ENCODE measurements around the gene GM2A.

The GM2A gene

GRCh38 chr5:151248651-151249050 is 4.3 kb upstream of the GM2A start:
- TF ChIP-seq CTCF (IDR thresholded peaks at IDR 0.05): no peak
- Histone ChIP-seq H3K27ac (no peak overlapping the region), H3K36me3 (no peaks in the 10 kb centered on the region), H3K27me3 (no peaks in the 10 kb centered on the region), H3K4me3 (no peak overlapping the region), H3K9me3 (no peaks in the 10 kb centered on the region), H3K4me1 (peaks cover 0 to 11% (median 2%) of the 10 kb centered on the region in 4 donors)
- intact Hi-C loops (cut with DNase I; ENCODE audit: low total_unique reads): no loop called here
- no peak for DNase-seq

- Histone ChIP-seq H3K4me3 (no peak overlapping the region), H3K4me1 (peaks cover 0 to 17% (median 8%) of the 10 kb centered on the region in 4 donors), H3K27me3 (no peaks in the 10 kb centered on the region), H3K36me3 (no peaks in the 10 kb centered on the region), H3K9me3 (no peaks in the 10 kb centered on the region), H3K27ac (no peak overlapping the region)
- TF ChIP-seq CTCF (IDR thresholded peaks at IDR 0.05): no peak
- intact Hi-C loops (cut with DNase I; ENCODE audit: low total_unique reads): no loop called here
- DNase-seq: no peak
Measured at GRCh38 chr5:151249281-151249680, 3.7 kb upstream of the GM2A start.

DNA sequence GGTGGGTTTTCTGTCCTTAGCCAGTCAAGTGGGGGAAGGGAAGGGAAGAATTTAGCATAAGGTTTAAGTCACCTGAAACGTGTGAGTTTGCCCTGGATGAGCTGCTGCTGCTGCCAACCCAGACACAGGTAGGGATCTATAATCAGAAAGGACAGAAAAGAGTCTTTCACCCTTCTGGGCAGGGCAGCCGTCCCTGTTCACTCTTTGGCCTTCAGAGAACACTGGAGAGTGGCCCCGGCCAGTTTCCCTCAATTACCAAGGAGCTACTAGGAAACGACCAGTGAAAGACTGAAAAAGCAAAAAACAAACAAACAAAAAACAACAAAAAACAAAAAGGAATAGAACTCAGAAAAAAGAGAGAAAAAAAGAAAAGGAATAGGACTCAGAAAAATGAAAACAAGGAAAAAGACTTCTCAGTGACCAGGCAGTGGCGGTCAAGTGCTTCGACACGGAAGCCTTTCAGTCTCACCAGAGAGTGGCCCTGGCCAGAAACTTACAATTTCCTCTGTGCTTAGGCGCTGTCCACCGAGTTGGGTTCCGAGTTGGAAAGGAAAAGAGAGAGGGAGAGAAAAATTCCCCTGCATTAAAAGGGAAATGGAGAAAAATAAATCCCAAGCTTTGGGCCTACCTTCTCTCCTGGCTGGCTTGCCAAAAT is 2.5 kb upstream of the GM2A start:
- Histone ChIP-seq H3K36me3 (no peaks in the 10 kb centered on the region), H3K27ac (no peak overlapping the region), H3K4me3 (no peak overlapping the region), H3K4me1 (peaks cover 0 to 23% (median 13%) of the 10 kb centered on the region in 4 donors), H3K9me3 (no peaks in the 10 kb centered on the region), H3K27me3 (no peaks in the 10 kb centered on the region)
- TF ChIP-seq CTCF (IDR thresholded peaks at IDR 0.05): no peak
- intact Hi-C loops (cut with DNase I; ENCODE audit: low total_unique reads): no loop called here
- DNase-seq: no peak

DNA sequence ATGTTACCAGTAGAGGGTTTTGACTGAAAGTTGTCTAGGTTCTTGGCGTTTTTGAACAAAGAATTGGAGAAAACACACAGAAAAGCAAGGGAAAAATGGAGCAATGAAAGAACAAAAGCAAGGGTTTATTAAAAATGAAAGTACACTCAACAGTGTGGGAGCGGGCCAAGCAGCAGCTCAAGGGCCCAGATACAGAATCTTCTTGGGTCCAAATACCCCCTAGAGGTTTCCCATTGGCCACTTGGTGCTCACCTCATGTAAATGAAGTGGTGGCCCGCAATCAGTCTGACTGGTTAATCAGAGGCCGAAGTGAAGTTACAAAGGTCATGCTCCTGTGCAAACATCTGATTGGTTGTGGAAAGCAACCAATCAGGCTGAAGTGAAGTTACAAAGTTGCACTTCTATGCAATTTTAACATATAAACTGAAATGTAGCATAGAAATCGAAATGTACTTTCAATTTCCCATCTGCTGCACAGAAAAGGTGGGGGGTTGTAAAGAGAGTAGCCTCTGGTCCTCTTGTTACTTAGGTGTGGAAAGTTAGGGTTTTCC is 1.9 kb upstream of the GM2A start:
- no peak for TF ChIP-seq CTCF (IDR thresholded peaks at IDR 0.05)
- H3K9me3 ChIP-seq: no peaks in the 10 kb centered on the region
- no peaks in the 10 kb centered on the region for H3K27me3 ChIP-seq
- intact Hi-C loops (cut with DNase I; ENCODE audit: low total_unique reads): no loop called here
- no peak overlapping the region for H3K4me3 ChIP-seq
- H3K27ac ChIP-seq: no peak overlapping the region
- peaks cover 0 to 25% (median 15%) of the 10 kb centered on the region in 4 donors for H3K4me1 ChIP-seq
- DNase-seq: no peak
- no peaks in the 10 kb centered on the region for H3K36me3 ChIP-seq

DNA sequence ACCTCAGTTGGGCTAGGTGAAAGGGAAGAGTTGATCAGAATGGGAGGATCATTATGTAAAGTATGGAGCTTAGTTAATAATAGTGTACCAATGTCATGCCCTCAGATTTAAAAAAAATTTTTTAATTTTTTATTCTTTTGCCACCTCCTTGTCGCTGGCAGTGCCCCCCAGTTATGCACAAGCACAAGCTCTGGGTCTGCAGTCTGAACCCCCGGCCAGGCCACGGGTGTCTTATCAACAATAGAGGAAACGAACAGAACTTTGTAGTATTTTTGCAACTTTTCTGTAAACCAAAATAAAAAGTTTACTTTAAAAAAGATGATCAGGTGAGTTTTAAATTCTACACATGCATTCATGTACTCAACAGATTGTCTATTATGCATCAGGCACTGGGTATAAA is 1.4 kb upstream of the GM2A start:
- TF ChIP-seq CTCF (IDR thresholded peaks at IDR 0.05): no peak
- peaks cover 0 to 25% (median 15%) of the 10 kb centered on the region in 4 donors for H3K4me1 ChIP-seq
- H3K36me3 ChIP-seq: no peaks in the 10 kb centered on the region
- intact Hi-C loops (cut with DNase I; ENCODE audit: low total_unique reads): no loop called here
- no peak overlapping the region for H3K4me3 ChIP-seq
- H3K9me3 ChIP-seq: no peaks in the 10 kb centered on the region
- no peaks in the 10 kb centered on the region for H3K27me3 ChIP-seq
- no peak for DNase-seq
- no peak overlapping the region for H3K27ac ChIP-seq

Data from tibial artery (tissue), 4 donors.